ENCODE measurements around the gene ASB16. TPM values are rescaled to one million over a fixed set of nuclear protein-coding genes. Genes with fewer than 3 reads are reported as not detected.

ASB16 gene
- total and polyA plus RNA-seq, 9 of the 15 experiments (the other 6 are each of a cell fraction or from before 2014, with no cell fraction given): 0.03 to 0.07 TPM; not detected in 7

GRCh38 chr17:44186307-44187130, 16.0 kb downstream of the ASB16 start, which contains the start of gene TMUB2 (continued):
- 0 out of 4 replicates have a peak, but pooled peaks of 1 of the 2 experiments have one; percentile 15 for TF ChIP-seq UBTF (IDR thresholded peaks at IDR 0.05; ENCODE audit: borderline replicate concordance in 1 of 2, low read depth in 2 of 2, low read length in 2 of 2)
- peak; percentile 96 for TF ChIP-seq ELF1 (tag; IDR thresholded peaks at IDR 0.05)
- TF ChIP-seq STAT5B (CRISPR knock-in tag; IDR thresholded peaks at IDR 0.05): no peak
- TF ChIP-seq SMARCE1 (IDR thresholded peaks at IDR 0.05): peak; percentile 58
- peak; percentile 97 for TF ChIP-seq GABPB1 (CRISPR knock-in tag; IDR thresholded peaks at IDR 0.05)
- TF ChIP-seq POLR2A (conservative IDR thresholded peaks at IDR 0.05): peak; percentile 93
- TF ChIP-seq MEIS2 (IDR thresholded peaks at IDR 0.05; ENCODE audit: partially characterized antibody): peak; percentile 66
- TF ChIP-seq TAF9B (IDR thresholded peaks at IDR 0.05; ENCODE audit: partially characterized antibody): peak; percentile 55
- peak; percentile 52; the same call in 1 of the 2 replicates for TF ChIP-seq ZNF263 (CRISPR knock-in tag; IDR thresholded peaks at IDR 0.05; ENCODE audit: borderline replicate concordance)
- no peak for TF ChIP-seq BRD9 (IDR thresholded peaks at IDR 0.05; ENCODE audit: low read depth, partially characterized antibody)
- TF ChIP-seq FOXK2 (conservative IDR thresholded peaks at IDR 0.05 in 1 of 2, IDR thresholded peaks at IDR 0.05 in 1 of 2; ENCODE audit: low read depth in 2 of 2): peak in 1 of 2 experiments; percentile 44; a peak in 1 of 4 replicates
- TF ChIP-seq SUPT5H (IDR thresholded peaks at IDR 0.05): peak; percentile 91
- peak; percentile 50; the same call in 1 of the 2 replicates for TF ChIP-seq JUN (IDR thresholded peaks at IDR 0.05; ENCODE audit: borderline replicate concordance, low read depth, low read length)
- TF ChIP-seq JUN (CRISPR knock-in tag; IDR thresholded peaks at IDR 0.05; ENCODE audit: borderline replicate concordance): no peak
- TF ChIP-seq MYC (IDR thresholded peaks at IDR 0.05; ENCODE audit: low read depth, low read length): peak; percentile 62; the same call in 1 of the 2 replicates
- TF ChIP-seq MYC (CRISPR knock-in tag; IDR thresholded peaks at IDR 0.05; ENCODE audit: borderline replicate concordance, low read depth): no peak
- peak; percentile 99 for TF ChIP-seq CREB1 (IDR thresholded peaks at IDR 0.05)
- TF ChIP-seq CREB1 (CRISPR knock-in tag; IDR thresholded peaks at IDR 0.05): peak; percentile 97
- no peak for TF ChIP-seq ZNF407 (IDR thresholded peaks at IDR 0.05; ENCODE audit: low read depth)
